Measurements from ENCODE around the gene LMNTD2.

GRCh38 chr11:528166-528814 is 32.2 kb downstream of the LMNTD2 start:
- TF ChIP-seq MAX (CRISPR knock-in tag; IDR thresholded peaks at IDR 0.05) (no peak), CTCF (IDR thresholded peaks at IDR 0.05) (no peak)

All from WTC11 (cell line).